Endodermal cell (in vitro differentiated cells): ENCODE data around the gene GDF2. TPM values are rescaled to one million over a fixed set of nuclear protein-coding genes. Genes with fewer than 3 reads are reported as not detected.

Experiments used
- DNase-seq: peaks from one replicate; pipeline ENCODE4 v3.0.0-alpha.2; 2017
- H3K27ac ChIP-seq: 2 replicates; pipeline ENCODE4 v1.5.1; 2013; ENCODE audit warnings: mild to moderate bottlenecking, low read depth, low read length, moderate library complexity
- H3K27me3 ChIP-seq: 2 replicates; pipeline ENCODE4 v1.6.1; 2013; ENCODE audit warnings: mild to moderate bottlenecking, low read length, moderate library complexity; ENCODE audit not compliant: insufficient read depth, control insufficient read depth, poor library complexity, severe bottlenecking
- H3K36me3 ChIP-seq: 2 replicates; pipeline ENCODE4 v1.7.0; 2013; ENCODE audit warnings: mild to moderate bottlenecking, low read length, moderate library complexity; ENCODE audit not compliant: control insufficient read depth, insufficient read depth
- H3K4me1 ChIP-seq: one replicate; pipeline ENCODE4 v1.7.0; 2013; ENCODE audit warnings: low read length; ENCODE audit not compliant: control insufficient read depth, insufficient read depth
- H3K4me3 ChIP-seq: 2 replicates; pipeline ENCODE4 v1.5.1; 2013; ENCODE audit warnings: mild to moderate bottlenecking, low read length, moderate library complexity
- H3K9ac ChIP-seq: 2 replicates; pipeline ENCODE4 v1.6.1; 2013; ENCODE audit warnings: mild to moderate bottlenecking, low read length, moderate library complexity; ENCODE audit not compliant: poor library complexity, severe bottlenecking; ENCODE audit errors: extremely low read depth
- H3K9me3 ChIP-seq: 2 replicates; pipeline ENCODE4 v1.6.1; 2013; ENCODE audit warnings: mild to moderate bottlenecking, low read length, moderate library complexity; ENCODE audit not compliant: control insufficient read depth
- H3K27ac Mint-ChIP-seq: 2 replicates; pipeline ENCODE4 v1.8.0; 2020; ENCODE audit warnings: mixed read lengths
- H3K27me3 Mint-ChIP-seq: 2 replicates; pipeline ENCODE4 v1.8.0; 2021; ENCODE audit warnings: mild to moderate bottlenecking, mixed read lengths; ENCODE audit not compliant: insufficient read depth
- H3K36me3 Mint-ChIP-seq: 2 replicates; pipeline ENCODE4 v1.8.0; 2020; ENCODE audit warnings: low read depth, mixed read lengths
- H3K4me1 Mint-ChIP-seq: 2 replicates; pipeline ENCODE4 v1.8.0; 2020; ENCODE audit warnings: mixed read lengths
- H3K4me3 Mint-ChIP-seq: 2 replicates; pipeline ENCODE4 v1.8.0; 2020; ENCODE audit warnings: mild to moderate bottlenecking, moderate library complexity, mixed read lengths
- H3K9me3 Mint-ChIP-seq: 2 replicates; pipeline ENCODE4 v1.8.0; 2020; ENCODE audit warnings: mild to moderate bottlenecking, mixed read lengths
- CTCF ChIP-seq: fragments of 200-600 bp; sonication (generic); conservative IDR thresholded peaks from 2 replicates; pipeline ENCODE4 v1.5.0; 2021; ENCODE audit warnings: antibody characterized with exemption, mild to moderate bottlenecking
- WGBS, 2 experiments: methylation state at CpG; one replicate each; pipeline versions ENCODE4 v1.1.5 to v1.1.7; 2013; ENCODE audit warnings: missing lambda C conversion rate in 2 of 2, mixed read lengths in 1 of 2; ENCODE audit not compliant: insufficient coverage in 1 of 2, insufficient read length in 1 of 2; 5-methylcytosine and 5-hydroxymethylcytosine counted together
- total RNA-seq, 2 donors: library from RNA; stranded (reverse); fragmentation: NEBNext Ultra II Directional in 1 of 2; extraction: Animal tissue kit (Norgen Biotek cat#: 25700) in 1 of 2; gene quantifications; 2 replicates in 1 of 2; 3 replicates in 1 of 2; pipeline ENCODE4 v1.2.1, GENCODE V29; 2021

GDF2 gene
- total RNA-seq, 2 donors from 2014 or later: not detected

- no peak for DNase-seq
- H3K27ac ChIP-seq: no peak overlapping the region
Measured at GRCh38 chr10:47326927-47327330, 4.7 kb downstream of the GDF2 start.

GRCh38 chr10:47329855-47330254, 7.6 kb downstream of the GDF2 start:
- Mint-ChIP-seq H3K4me3 (no peak overlapping the region), H3K4me1 (no peaks in the 10 kb centered on the region), H3K27me3 (peaks cover 7% of the 10 kb centered on the region), H3K36me3 (no peaks in the 10 kb centered on the region), H3K9me3 (peaks cover 3% of the 10 kb centered on the region), H3K27ac (no peak overlapping the region)
- Histone ChIP-seq H3K4me3 (no peak overlapping the region), H3K36me3 (no peaks in the 10 kb centered on the region), H3K9me3 (no peaks in the 10 kb centered on the region), H3K27me3 (no peaks in the 10 kb centered on the region), H3K4me1 (no peaks in the 10 kb centered on the region), H3K9ac (no peak overlapping the region), H3K27ac (no peak overlapping the region)
- no peak for TF ChIP-seq CTCF
- WGBS, 2 experiments: 88 to 100% methylated on average over 1 to 4 of the region's 4 CpGs
- DNase-seq: no peak

More at GRCh38 chr10:47326927-47327330, 4.7 kb downstream of the GDF2 start:
- WGBS, 2 experiments: 89 to 93% methylated on average over 7 to 11 of the region's 11 CpGs
- TF ChIP-seq CTCF: no peak
- Mint-ChIP-seq H3K27me3 (peaks cover 2% of the 10 kb centered on the region), H3K9me3 (peaks cover 3% of the 10 kb centered on the region), H3K36me3 (no peaks in the 10 kb centered on the region), H3K27ac (no peak overlapping the region), H3K4me3 (no peak overlapping the region), H3K4me1 (no peaks in the 10 kb centered on the region)
- H3K36me3 ChIP-seq: no peaks in the 10 kb centered on the region
- H3K27me3 ChIP-seq: no peaks in the 10 kb centered on the region
- H3K9ac ChIP-seq: no peak overlapping the region
- no peaks in the 10 kb centered on the region for H3K4me1 ChIP-seq
- no peaks in the 10 kb centered on the region for H3K9me3 ChIP-seq
- H3K4me3 ChIP-seq: no peak overlapping the region

DNA sequence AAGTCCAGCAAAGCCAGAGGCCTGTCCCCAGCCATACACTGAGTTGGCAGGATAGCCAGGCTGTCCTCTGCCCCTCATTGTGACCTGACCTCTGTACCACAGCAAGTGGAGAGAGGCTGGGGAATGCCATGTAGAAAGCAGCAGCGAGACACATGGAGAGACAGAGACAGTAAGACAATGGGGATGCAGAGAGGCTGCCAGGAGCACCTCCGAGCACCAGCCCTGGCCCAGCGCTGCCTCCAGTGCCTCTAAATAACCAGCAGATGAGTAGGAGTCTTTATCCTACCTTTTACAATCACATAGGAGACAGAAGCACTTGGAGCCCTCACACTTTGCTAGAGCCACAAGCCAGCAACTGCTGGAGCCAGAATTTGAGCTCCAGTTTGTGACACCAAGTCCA, 8.1 kb downstream of the GDF2 start:
- DNase-seq: no peak
- Mint-ChIP-seq H3K4me3 (no peak overlapping the region), H3K4me1 (no peaks in the 10 kb centered on the region)

More for the DNA sequence above, 8.1 kb downstream of the GDF2 start:
- Mint-ChIP-seq H3K27me3 (peaks cover 5% of the 10 kb centered on the region), H3K27ac (no peak overlapping the region), H3K9me3 (peaks cover 3% of the 10 kb centered on the region), H3K36me3 (no peaks in the 10 kb centered on the region)
- Histone ChIP-seq H3K4me1 (no peaks in the 10 kb centered on the region), H3K9ac (no peak overlapping the region), H3K27me3 (no peaks in the 10 kb centered on the region), H3K9me3 (no peaks in the 10 kb centered on the region), H3K27ac (no peak overlapping the region), H3K36me3 (no peaks in the 10 kb centered on the region), H3K4me3 (no peak overlapping the region)
- TF ChIP-seq CTCF: no peak
- 87 to 100% methylated on average over 3 of the region's 3 CpGs for WGBS, 2 experiments
